GM18499 (cell line): ENCODE results near the gene MCTP2.

Experiments
- ATAC-seq: cut with Tn5 transposase; IDR thresholded peaks from one replicate; pipeline ENCODE4 v1.9.1; 2021; ENCODE audit warnings: moderate number of reproducible peaks; ENCODE audit not compliant: insufficient read depth, unreplicated experiment

Gene MCTP2

GRCh38 chr15:94230883-94231722 is at the start of gene MCTP2:
TSS of gene MCTP2 (plus strand) at chr15:94231561. CDS start at chr15:94298266, 66,705 bp downstream.
- no peak for ATAC-seq

- ATAC-seq, result no peak
Measured at GRCh38 chr15:94182883-94183282, 48.5 kb upstream of the MCTP2 start.

GRCh38 chr15:94185547-94186236 is 45.7 kb upstream of the MCTP2 start:
- no peak for ATAC-seq

GRCh38 chr15:94186770-94187331 is 44.5 kb upstream of the MCTP2 start:
- ATAC-seq, result no peak

- ATAC-seq, result no peak
Measured at GRCh38 chr15:94193906-94194305, 37.5 kb upstream of the MCTP2 start.

- no peak for ATAC-seq
Measured at GRCh38 chr15:94196531-94196930, 34.8 kb upstream of the MCTP2 start.

GRCh38 chr15:94198633-94199032 is 32.7 kb upstream of the MCTP2 start:
- ATAC-seq, result no peak

- no peak for ATAC-seq
Measured at GRCh38 chr15:94199725-94200124, 31.6 kb upstream of the MCTP2 start.

- ATAC-seq, result no peak
Measured at GRCh38 chr15:94203306-94203705, 28.1 kb upstream of the MCTP2 start.

GRCh38 chr15:94205366-94205765 is 26.0 kb upstream of the MCTP2 start:
- ATAC-seq, result no peak

GRCh38 chr15:94206463-94207167 is 24.7 kb upstream of the MCTP2 start:
- no peak for ATAC-seq

- no peak for ATAC-seq
Measured at GRCh38 chr15:94212291-94212690, 19.1 kb upstream of the MCTP2 start.

GRCh38 chr15:94225616-94226015 is 5.7 kb upstream of the MCTP2 start:
- ATAC-seq, result no peak

- ATAC-seq, result no peak
Measured at GRCh38 chr15:94228611-94229010, 2.8 kb upstream of the MCTP2 start.

GRCh38 chr15:94229591-94230369 is 1.6 kb upstream of the MCTP2 start:
- ATAC-seq, result peak; percentile 87

- no peak for ATAC-seq
Measured at GRCh38 chr15:94230431-94230882, 904 bp upstream of the MCTP2 start.

- ATAC-seq, result no peak
Measured at GRCh38 chr15:94231723-94232468, 535 bp downstream of the MCTP2 start.

GRCh38 chr15:94233441-94233840 is 2.1 kb downstream of the MCTP2 start:
- ATAC-seq, result no peak

GRCh38 chr15:94234300-94234699 is 2.9 kb downstream of the MCTP2 start:
- no peak for ATAC-seq
